PC-9 (cell line): ENCODE data around the gene COL16A1. TPM values are rescaled to one million over a fixed set of nuclear protein-coding genes. Genes with fewer than 3 reads are reported as not detected.

Experiments
- BruUV-seq: library from RNA; stranded (reverse); fragments of 400-500 nt; replicated peaks from 2 replicates; lab custom pipeline; 2021; lab: Mats Ljungman, UMichigan
- CTCF ChIA-PET: fragments of 300-600 bp; sonication (Branson Sonifier 250); formaldehyde crosslinking; loops from one replicate; lab custom pipeline; 2022; ENCODE audit warnings: antibody characterized with exemption; lab: Charles Lee
- POLR2A ChIA-PET: fragments of 300-600 bp; sonication (Branson Sonifier 250); formaldehyde crosslinking; loops from one replicate; lab custom pipeline; 2022; ENCODE audit warnings: antibody characterized with exemption; ENCODE audit not compliant: unreplicated experiment; lab: Charles Lee
- DNase-seq, 2 experiments: peaks; one replicate each; pipeline versions ENCODE4 v3.0.0 to v3.0.0-alpha.2; 2015 to 2022; ENCODE audit warnings: mixed read lengths in 1 of 2
- H2AFZ ChIP-seq: fragments of 200-600 bp; sonication (generic); 2 replicates; pipeline ENCODE4 v1.8.1; 2017; ENCODE audit warnings: antibody characterized with exemption
- H3F3A ChIP-seq: fragments of 200-600 bp; sonication (generic); 2 replicates; pipeline ENCODE4 v1.8.1; 2017; ENCODE audit warnings: antibody characterized with exemption, mild to moderate bottlenecking, low read depth; ENCODE audit not compliant: insufficient read depth
- H3K27ac ChIP-seq: fragments of 200-600 bp; sonication (generic); 2 replicates; pipeline ENCODE4 v1.6.1; 2016; ENCODE audit warnings: mixed run types
- H3K27me3 ChIP-seq: fragments of 200-600 bp; sonication (generic); 2 replicates; pipeline ENCODE4 v1.6.1; 2016; ENCODE audit warnings: low read depth, mixed run types; ENCODE audit not compliant: insufficient read depth
- H3K36me3 ChIP-seq: fragments of 200-600 bp; sonication (generic); 2 replicates; pipeline ENCODE4 v1.6.1; 2016; ENCODE audit warnings: low read depth, mixed run types
- H3K4me1 ChIP-seq: fragments of 200-600 bp; sonication (generic); replicated peaks from 2 replicates; pipeline ENCODE4 v1.6.1; 2016; ENCODE audit warnings: mixed run types; ENCODE audit not compliant: insufficient read depth
- H3K4me2 ChIP-seq: fragments of 200-600 bp; sonication (generic); 2 replicates; pipeline ENCODE4 v1.6.1; 2017; ENCODE audit warnings: mixed run types
- H3K4me3 ChIP-seq: fragments of 200-600 bp; sonication (generic); 2 replicates; pipeline ENCODE4 v1.6.1; 2016; ENCODE audit warnings: mixed run types
- H3K79me2 ChIP-seq: fragments of 200-600 bp; sonication (generic); 2 replicates; pipeline ENCODE4 v1.6.1; 2017; ENCODE audit warnings: low read depth, mixed run types
- H3K9me2 ChIP-seq: fragments of 200-600 bp; sonication (generic); 2 replicates; pipeline ENCODE4 v1.8.1; 2017; ENCODE audit warnings: mild to moderate bottlenecking; ENCODE audit not compliant: insufficient read depth
- H3K9me3 ChIP-seq: fragments of 200-600 bp; sonication (generic); 2 replicates; pipeline ENCODE4 v1.8.1; 2016; ENCODE audit warnings: low read depth; ENCODE audit not compliant: insufficient read depth
- H4K20me1 ChIP-seq: fragments of 200-600 bp; sonication (generic); 2 replicates; pipeline ENCODE4 v1.8.1; 2017; ENCODE audit not compliant: insufficient read depth
- EZH2 ChIP-seq: fragments of 200-600 bp; sonication (generic); IDR thresholded peaks from 2 replicates; pipeline ENCODE4 v1.8.0; 2017; ENCODE audit warnings: antibody characterized with exemption, low read depth
- intact Hi-C: fragments of 100-400 bp; cut with micrococcal nuclease; formaldehyde crosslinking; loops from one replicate; pipeline ENCODE4 v1.10.0; 2022; ENCODE audit not compliant: unreplicated experiment
- total RNA-seq: library from RNA; stranded (reverse); gene quantifications from 2 replicates; pipeline ENCODE4 v1.2.3, GENCODE V29; 2021
- TF ChIP-seq, protein P1 (sequence below): fragments of 200-600 bp; sonication (generic); conservative IDR thresholded peaks from 2 replicates; pipeline ENCODE4 v1.6.1; 2017; ENCODE audit warnings: mixed run types, antibody characterized with exemption, mild to moderate bottlenecking, moderate library complexity

COL16A1 gene
- total RNA-seq, 1 experiment from 2014 or later = 4.8 TPM

DNA sequence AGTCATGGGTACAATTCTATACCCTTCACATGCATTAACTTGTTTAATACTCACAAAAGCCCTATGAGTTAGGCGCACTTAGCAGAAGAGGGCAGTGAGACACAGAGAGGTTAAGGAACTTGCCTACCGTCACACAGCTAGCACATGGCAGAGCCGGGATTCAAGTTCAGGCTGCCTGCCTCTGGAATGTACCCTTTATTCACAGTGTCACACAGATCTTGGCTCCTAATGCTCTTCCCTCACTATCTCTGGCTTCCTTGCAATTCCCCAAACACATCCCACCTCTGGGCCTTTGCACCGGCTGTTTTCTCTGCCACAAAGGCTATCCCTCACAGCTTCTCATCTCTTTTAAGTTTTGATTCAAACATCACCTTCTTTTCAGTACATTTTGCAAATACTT, 25.1 kb downstream of the COL16A1 start:
- Histone ChIP-seq H3K4me3 (no peak overlapping the region), H2AFZ (no peak overlapping the region), H3K4me2 (no peak overlapping the region), H3K36me3 (no peaks in the 10 kb centered on the region), H3K79me2 (no peaks in the 10 kb centered on the region), H3K9me3 (no peaks in the 10 kb centered on the region), H3K27ac (no peak overlapping the region), H3F3A (peaks cover 27% of the 10 kb centered on the region; the same call in 1 of the 2 replicates), H3K9me2 (no peaks in the 10 kb centered on the region), H4K20me1 (no peaks in the 10 kb centered on the region), H3K27me3 (no peaks in the 10 kb centered on the region), H3K4me1 (peaks cover 41% of the 10 kb centered on the region)
- TF ChIP-seq, protein P1, sequence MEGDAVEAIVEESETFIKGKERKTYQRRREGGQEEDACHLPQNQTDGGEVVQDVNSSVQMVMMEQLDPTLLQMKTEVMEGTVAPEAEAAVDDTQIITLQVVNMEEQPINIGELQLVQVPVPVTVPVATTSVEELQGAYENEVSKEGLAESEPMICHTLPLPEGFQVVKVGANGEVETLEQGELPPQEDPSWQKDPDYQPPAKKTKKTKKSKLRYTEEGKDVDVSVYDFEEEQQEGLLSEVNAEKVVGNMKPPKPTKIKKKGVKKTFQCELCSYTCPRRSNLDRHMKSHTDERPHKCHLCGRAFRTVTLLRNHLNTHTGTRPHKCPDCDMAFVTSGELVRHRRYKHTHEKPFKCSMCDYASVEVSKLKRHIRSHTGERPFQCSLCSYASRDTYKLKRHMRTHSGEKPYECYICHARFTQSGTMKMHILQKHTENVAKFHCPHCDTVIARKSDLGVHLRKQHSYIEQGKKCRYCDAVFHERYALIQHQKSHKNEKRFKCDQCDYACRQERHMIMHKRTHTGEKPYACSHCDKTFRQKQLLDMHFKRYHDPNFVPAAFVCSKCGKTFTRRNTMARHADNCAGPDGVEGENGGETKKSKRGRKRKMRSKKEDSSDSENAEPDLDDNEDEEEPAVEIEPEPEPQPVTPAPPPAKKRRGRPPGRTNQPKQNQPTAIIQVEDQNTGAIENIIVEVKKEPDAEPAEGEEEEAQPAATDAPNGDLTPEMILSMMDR = no peak
- no peak for TF ChIP-seq EZH2
- POLR2A ChIA-PET = no interaction called here
- BruUV-seq = no TSS peak
- intact Hi-C loops = no loop called here
- CTCF ChIA-PET = no interaction called here
- no peak for DNase-seq

DNA sequence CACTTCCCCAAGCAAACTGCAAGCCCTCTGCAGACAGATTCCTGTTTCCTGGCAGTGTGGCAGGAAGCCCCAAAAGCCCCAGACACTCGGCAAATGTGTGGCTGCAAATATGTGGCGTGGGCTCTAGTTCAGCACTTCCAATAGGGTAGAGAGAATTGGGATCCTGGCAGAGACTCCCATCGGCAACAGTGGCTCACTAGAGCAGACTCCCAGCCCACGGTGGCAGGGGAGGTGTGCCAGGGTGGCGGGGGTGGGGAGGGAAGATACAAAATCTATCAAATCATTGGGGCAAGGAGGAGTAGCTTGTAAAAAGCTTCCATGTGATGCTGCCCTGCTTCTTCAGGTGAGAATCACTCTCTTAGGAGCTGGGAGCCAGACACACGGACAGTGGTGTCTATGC, 25.9 kb downstream of the COL16A1 start:
- Histone ChIP-seq H2AFZ (no peak overlapping the region), H3K4me3 (no peak overlapping the region), H3K4me2 (no peak overlapping the region), H3K9me2 (no peaks in the 10 kb centered on the region), H3K79me2 (no peaks in the 10 kb centered on the region), H3F3A (peaks cover 27% of the 10 kb centered on the region; the same call in 1 of the 2 replicates), H3K27ac (no peak overlapping the region), H3K4me1 (peaks cover 41% of the 10 kb centered on the region), H4K20me1 (no peaks in the 10 kb centered on the region), H3K9me3 (no peaks in the 10 kb centered on the region), H3K36me3 (no peaks in the 10 kb centered on the region), H3K27me3 (no peaks in the 10 kb centered on the region)
- no TSS peak for BruUV-seq
- ChIA-PET CTCF (no interaction called here), POLR2A (no interaction called here)
- TF ChIP-seq, protein P1 = no peak
- TF ChIP-seq EZH2 = no peak
- intact Hi-C loops = no loop called here
- no peak for DNase-seq

DNA sequence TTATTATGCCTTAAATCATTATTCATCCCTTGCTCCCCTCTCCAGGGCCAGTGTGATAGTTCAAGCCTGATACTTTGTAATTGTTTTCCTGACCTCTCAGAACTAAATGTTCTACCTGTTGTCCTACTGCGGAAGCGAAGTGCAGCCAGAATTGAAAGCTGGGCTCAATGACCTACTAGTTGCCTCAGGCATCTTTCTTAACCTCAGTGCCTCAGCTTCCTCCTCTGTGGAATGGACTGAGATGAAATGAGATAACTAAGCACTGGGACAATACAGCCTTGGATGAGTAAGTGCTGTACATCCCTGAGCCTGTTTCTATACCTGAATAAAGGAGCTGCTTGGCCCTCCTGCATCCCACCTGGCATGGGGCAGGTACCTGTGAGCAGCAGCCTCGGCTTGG, 26.4 kb downstream of the COL16A1 start:
- H3K4me3 ChIP-seq = no peak overlapping the region
- H3K4me1 ChIP-seq = peaks cover 41% of the 10 kb centered on the region
- H3K79me2 ChIP-seq = no peaks in the 10 kb centered on the region
- H3K27ac ChIP-seq = no peak overlapping the region
- H3F3A ChIP-seq = peaks cover 27% of the 10 kb centered on the region; the same call in 1 of the 2 replicates
- H3K36me3 ChIP-seq = no peaks in the 10 kb centered on the region
- ChIA-PET CTCF (interaction anchor here (0.6 kb wide), 1 partner anchor 537 kb away, joined by 3 read pairs; no protein-coding TSS in a partner anchor), POLR2A (no interaction called here)
- no peaks in the 10 kb centered on the region for H3K27me3 ChIP-seq
- intact Hi-C loops = no loop called here
- H3K9me2 ChIP-seq = no peaks in the 10 kb centered on the region
- no peaks in the 10 kb centered on the region for H4K20me1 ChIP-seq
- H2AFZ ChIP-seq = no peak overlapping the region
- no TSS peak for BruUV-seq
- no peak for DNase-seq
- no peaks in the 10 kb centered on the region for H3K9me3 ChIP-seq
- H3K4me2 ChIP-seq = no peak overlapping the region
- TF ChIP-seq EZH2 = no peak
- TF ChIP-seq, protein P1 = no peak
